ENCODE data around the gene RPL28.

RPL28 gene

GRCh38 chr19:55362990-55363716 is 22.6 kb upstream of the RPL28 start, which contains the start of gene GARIN5B:
Gene GARIN5B (minus strand): TSS chr19:55363260. CDS start chr19:55363066, 194 bp downstream.
- Histone ChIP-seq H3K27me3 (ENCODE audit: low read depth, low read length) (no peaks in the 10 kb centered on the region), H3K4me3 (ENCODE audit: low read length) (no peak within 1 kb of the TSS), H3K36me3 (replicated peaks; ENCODE audit: low read depth, low read length) (no peaks in the 10 kb centered on the region), H3K79me2 (ENCODE audit: low read length) (no peaks in the 10 kb centered on the region), H3K9me3 (ENCODE audit: insufficient read depth, low read length) (no peaks in the 10 kb centered on the region), H3K4me2 (ENCODE audit: low read length) (no peak within 1 kb of the TSS), H3K27ac (ENCODE audit: low read length) (no peak within 1 kb of the TSS), H3K9ac (ENCODE audit: low read length) (no peak within 1 kb of the TSS), H3K4me1 (ENCODE audit: low read length) (no peaks in the 10 kb centered on the region), H2AFZ (ENCODE audit: low read depth, low read length) (no peak within 1 kb of the TSS), H4K20me1 (ENCODE audit: insufficient read depth, low read length) (no peaks in the 10 kb centered on the region)
- TF ChIP-seq EZH2phosphoT487 (IDR thresholded peaks at IDR 0.05; ENCODE audit: low read depth) (no peak), CTCF (IDR thresholded peaks at IDR 0.05; ENCODE audit: low read depth, low read length) (no peak)

- Histone ChIP-seq H4K20me1 (ENCODE audit: insufficient read depth, low read length) (no peaks in the 10 kb centered on the region), H3K4me3 (ENCODE audit: low read length) (no peak overlapping the region), H3K27me3 (ENCODE audit: low read depth, low read length) (no peaks in the 10 kb centered on the region), H3K9ac (ENCODE audit: low read length) (no peak overlapping the region), H3K4me2 (ENCODE audit: low read length) (no peak overlapping the region), H3K9me3 (ENCODE audit: insufficient read depth, low read length) (no peaks in the 10 kb centered on the region), H2AFZ (ENCODE audit: low read depth, low read length) (no peak overlapping the region), H3K36me3 (replicated peaks; ENCODE audit: low read depth, low read length) (no peaks in the 10 kb centered on the region), H3K27ac (ENCODE audit: low read length) (no peak overlapping the region), H3K4me1 (ENCODE audit: low read length) (no peaks in the 10 kb centered on the region), H3K79me2 (ENCODE audit: low read length) (no peaks in the 10 kb centered on the region)
- TF ChIP-seq EZH2phosphoT487 (IDR thresholded peaks at IDR 0.05; ENCODE audit: low read depth) = no peak
- no peak for TF ChIP-seq CTCF (IDR thresholded peaks at IDR 0.05; ENCODE audit: low read depth, low read length)
Measured at GRCh38 chr19:55365245-55365644, 20.5 kb upstream of the RPL28 start.

- H3K27me3 ChIP-seq (ENCODE audit: low read depth, low read length) = 0 out of 2 replicates have a peak, but pooled peaks cover 4% of the 10 kb centered on the region
- H3K36me3 ChIP-seq (replicated peaks; ENCODE audit: low read depth, low read length) = no peaks in the 10 kb centered on the region
- no peak for TF ChIP-seq EZH2phosphoT487 (IDR thresholded peaks at IDR 0.05; ENCODE audit: low read depth)
- no peak for TF ChIP-seq CTCF (IDR thresholded peaks at IDR 0.05; ENCODE audit: low read depth, low read length)
Measured at GRCh38 chr19:55365964-55366363, 19.8 kb upstream of the RPL28 start.

GRCh38 chr19:55366790-55367189 is 18.9 kb upstream of the RPL28 start:
- Histone ChIP-seq H3K27ac (ENCODE audit: low read length) (no peak overlapping the region), H3K27me3 (ENCODE audit: low read depth, low read length) (peaks cover 7% of the 10 kb centered on the region; the same call in 1 of the 2 replicates), H4K20me1 (ENCODE audit: insufficient read depth, low read length) (no peaks in the 10 kb centered on the region), H3K9me3 (ENCODE audit: insufficient read depth, low read length) (no peaks in the 10 kb centered on the region), H3K79me2 (ENCODE audit: low read length) (no peaks in the 10 kb centered on the region), H3K9ac (ENCODE audit: low read length) (no peak overlapping the region), H3K4me2 (ENCODE audit: low read length) (no peak overlapping the region), H3K36me3 (replicated peaks; ENCODE audit: low read depth, low read length) (no peaks in the 10 kb centered on the region), H2AFZ (ENCODE audit: low read depth, low read length) (no peak overlapping the region), H3K4me3 (ENCODE audit: low read length) (no peak overlapping the region), H3K4me1 (ENCODE audit: low read length) (no peaks in the 10 kb centered on the region)
- TF ChIP-seq EZH2phosphoT487 (IDR thresholded peaks at IDR 0.05; ENCODE audit: low read depth) (no peak), CTCF (IDR thresholded peaks at IDR 0.05; ENCODE audit: low read depth, low read length) (no peak)

More at GRCh38 chr19:55365964-55366363, 19.8 kb upstream of the RPL28 start:
- Histone ChIP-seq H3K79me2 (ENCODE audit: low read length) (no peaks in the 10 kb centered on the region), H3K9me3 (ENCODE audit: insufficient read depth, low read length) (no peaks in the 10 kb centered on the region), H3K4me3 (ENCODE audit: low read length) (no peak overlapping the region), H2AFZ (ENCODE audit: low read depth, low read length) (no peak overlapping the region), H3K9ac (ENCODE audit: low read length) (no peak overlapping the region), H3K27ac (ENCODE audit: low read length) (no peak overlapping the region), H3K4me2 (ENCODE audit: low read length) (no peak overlapping the region), H3K4me1 (ENCODE audit: low read length) (no peaks in the 10 kb centered on the region), H4K20me1 (ENCODE audit: insufficient read depth, low read length) (no peaks in the 10 kb centered on the region)
